ENCODE results near the gene FBLN2.

Gene FBLN2

GRCh38 chr3:13687517-13687943 lies 138.6 kb downstream of the FBLN2 start:
- TF ChIP-seq TCF12 (IDR thresholded peaks at IDR 0.05; ENCODE audit: low read depth) = no peak
- no peak for TF ChIP-seq MAX (IDR thresholded peaks at IDR 0.05)
- TF ChIP-seq EGR1 (IDR thresholded peaks at IDR 0.05) = no peak
- no peak for TF ChIP-seq FOXM1 (IDR thresholded peaks at IDR 0.05; ENCODE audit: borderline replicate concordance, low read depth)
- no peak for TF ChIP-seq ZBTB7A (IDR thresholded peaks at IDR 0.05; ENCODE audit: low read depth)
- no peak for TF ChIP-seq RAD21 (IDR thresholded peaks at IDR 0.05; ENCODE audit: low read depth)
